ACC112 (cell line): ENCODE measurements around the gene ACTL6B.

Experiments
- H2AFZ ChIP-seq: fragments of 200-600 bp; sonication (generic); one replicate; pipeline ENCODE4 v1.6.0; 2017; ENCODE audit warnings: antibody characterized with exemption, low read length; ENCODE audit not compliant: unreplicated experiment
- H3K27ac ChIP-seq: fragments of 200-600 bp; sonication (generic); 2 replicates; pipeline ENCODE4 v1.5.1; 2014; ENCODE audit warnings: low read depth, mild to moderate bottlenecking, antibody characterized with exemption, low read length, moderate library complexity
- H3K27me3 ChIP-seq: fragments of 200-600 bp; sonication (generic); 2 replicates; pipeline ENCODE4 v1.6.1; 2014; ENCODE audit warnings: mild to moderate bottlenecking, antibody characterized with exemption, low read length, moderate library complexity, mixed read lengths; ENCODE audit not compliant: insufficient read depth
- H3K36me3 ChIP-seq: fragments of 200-600 bp; sonication (generic); 2 replicates; pipeline ENCODE4 v1.6.1; 2016; ENCODE audit warnings: mild to moderate bottlenecking, antibody characterized with exemption, low read length, moderate library complexity, mixed read lengths; ENCODE audit not compliant: insufficient read depth
- H3K4me1 ChIP-seq: fragments of 200-600 bp; sonication (generic); one replicate; pipeline ENCODE4 v1.6.1; 2016; ENCODE audit warnings: low read length, mixed read lengths; ENCODE audit not compliant: insufficient read depth, unreplicated experiment, control insufficient read depth
- H3K4me3 ChIP-seq: fragments of 200-600 bp; sonication (generic); 2 replicates; pipeline ENCODE4 v1.5.1; 2014; ENCODE audit warnings: mild to moderate bottlenecking, low read depth, low read length
- H3K79me2 ChIP-seq: fragments of 200-600 bp; sonication (generic); one replicate; pipeline ENCODE4 v1.6.0; 2016; ENCODE audit warnings: low read length; ENCODE audit not compliant: control insufficient read depth, unreplicated experiment, insufficient read depth

The ACTL6B gene

GRCh38 chr7:100689230-100690135 is 33.2 kb upstream of the ACTL6B start:
- no peak overlapping the region for H3K27ac ChIP-seq
- peaks cover 56% of the 10 kb centered on the region for H3K79me2 ChIP-seq
- H3K4me3 ChIP-seq = no peak overlapping the region
- peaks cover 34% of the 10 kb centered on the region for H3K4me1 ChIP-seq
- no peak overlapping the region for H2AFZ ChIP-seq
- H3K27me3 ChIP-seq = no peaks in the 10 kb centered on the region
- H3K36me3 ChIP-seq = no peaks in the 10 kb centered on the region; the same call in 1 of the 2 replicates

DNA sequence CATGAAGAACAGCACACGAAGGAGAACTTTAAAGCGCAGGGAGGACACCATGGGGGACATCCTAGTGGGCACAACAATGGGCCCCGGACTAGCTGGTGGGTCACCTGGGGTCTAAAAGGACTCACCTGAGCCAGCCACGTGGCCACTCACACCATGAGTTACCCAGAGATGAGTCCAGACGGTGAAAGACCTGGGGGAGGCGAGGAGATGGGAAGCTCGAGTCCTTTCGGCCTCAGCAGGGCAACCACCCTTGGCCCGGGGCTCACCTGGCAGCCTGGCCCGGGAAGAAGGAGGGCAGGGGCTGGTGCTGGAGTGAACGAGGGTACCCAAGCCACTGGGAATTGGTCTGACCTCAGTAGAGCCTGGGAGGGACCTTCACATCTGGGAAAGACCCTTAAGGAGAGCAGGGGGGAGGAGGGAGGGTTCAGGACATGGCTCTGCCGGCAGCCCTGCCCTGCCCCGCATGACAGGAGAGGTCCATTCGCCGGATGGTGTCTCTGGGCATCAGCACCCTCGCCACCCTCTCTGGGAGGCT is 32.1 kb upstream of the ACTL6B start:
- no peak overlapping the region for H3K27ac ChIP-seq
- no peaks in the 10 kb centered on the region; the same call in 1 of the 2 replicates for H3K36me3 ChIP-seq
- H2AFZ ChIP-seq = no peak overlapping the region
- H3K4me3 ChIP-seq = no peak overlapping the region
- H3K79me2 ChIP-seq = peaks cover 52% of the 10 kb centered on the region
- no peaks in the 10 kb centered on the region for H3K27me3 ChIP-seq
- peaks cover 34% of the 10 kb centered on the region for H3K4me1 ChIP-seq

DNA sequence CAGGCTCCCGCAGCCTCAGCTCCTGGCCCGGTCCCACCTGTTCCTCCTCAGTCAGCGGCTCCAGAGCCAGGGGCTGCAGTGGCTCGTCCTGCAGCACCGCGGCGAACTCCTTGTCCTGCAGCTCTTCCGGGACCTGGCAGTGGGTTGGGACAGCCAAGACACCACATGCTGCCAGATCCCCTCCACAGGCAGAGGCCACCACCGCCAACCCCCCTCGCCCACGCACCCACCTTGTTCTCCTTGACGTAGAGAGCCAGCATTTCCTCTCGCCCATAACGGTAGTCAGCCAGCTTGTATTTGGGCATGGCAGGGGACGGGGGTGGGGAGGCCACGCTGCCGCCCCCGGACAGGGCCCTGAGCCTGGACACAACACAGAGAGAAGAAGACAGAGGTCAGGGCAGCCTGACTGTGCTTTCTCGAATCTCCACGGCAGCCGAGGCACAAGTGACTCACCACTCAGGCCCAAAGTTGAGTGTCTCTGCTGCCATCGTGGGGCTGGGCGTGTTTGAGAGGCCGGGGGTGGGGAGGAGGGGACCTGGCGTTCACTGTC is 31.6 kb upstream of the ACTL6B start:
- no peaks in the 10 kb centered on the region; the same call in 1 of the 2 replicates for H3K36me3 ChIP-seq
- H3K4me1 ChIP-seq = peaks cover 34% of the 10 kb centered on the region
- no peaks in the 10 kb centered on the region for H3K27me3 ChIP-seq
- no peak overlapping the region for H2AFZ ChIP-seq
- no peak overlapping the region for H3K4me3 ChIP-seq
- H3K79me2 ChIP-seq = peaks cover 47% of the 10 kb centered on the region
- no peak overlapping the region for H3K27ac ChIP-seq

GRCh38 chr7:100687261-100687660 is 31.0 kb upstream of the ACTL6B start:
- Histone ChIP-seq H3K4me1 (peaks cover 35% of the 10 kb centered on the region), H3K27ac (no peak overlapping the region), H3K36me3 (no peaks in the 10 kb centered on the region; the same call in 1 of the 2 replicates), H3K27me3 (no peaks in the 10 kb centered on the region), H2AFZ (no peak overlapping the region), H3K4me3 (no peak overlapping the region), H3K79me2 (peaks cover 41% of the 10 kb centered on the region)

GRCh38 chr7:100686822-100687211 is 30.6 kb upstream of the ACTL6B start:
- Histone ChIP-seq H3K27ac (no peak overlapping the region), H3K4me1 (peaks cover 34% of the 10 kb centered on the region), H3K27me3 (no peaks in the 10 kb centered on the region), H3K36me3 (peaks cover 3% of the 10 kb centered on the region; the same call in 1 of the 2 replicates), H3K79me2 (peaks cover 36% of the 10 kb centered on the region), H3K4me3 (no peak overlapping the region), H2AFZ (no peak overlapping the region)

DNA sequence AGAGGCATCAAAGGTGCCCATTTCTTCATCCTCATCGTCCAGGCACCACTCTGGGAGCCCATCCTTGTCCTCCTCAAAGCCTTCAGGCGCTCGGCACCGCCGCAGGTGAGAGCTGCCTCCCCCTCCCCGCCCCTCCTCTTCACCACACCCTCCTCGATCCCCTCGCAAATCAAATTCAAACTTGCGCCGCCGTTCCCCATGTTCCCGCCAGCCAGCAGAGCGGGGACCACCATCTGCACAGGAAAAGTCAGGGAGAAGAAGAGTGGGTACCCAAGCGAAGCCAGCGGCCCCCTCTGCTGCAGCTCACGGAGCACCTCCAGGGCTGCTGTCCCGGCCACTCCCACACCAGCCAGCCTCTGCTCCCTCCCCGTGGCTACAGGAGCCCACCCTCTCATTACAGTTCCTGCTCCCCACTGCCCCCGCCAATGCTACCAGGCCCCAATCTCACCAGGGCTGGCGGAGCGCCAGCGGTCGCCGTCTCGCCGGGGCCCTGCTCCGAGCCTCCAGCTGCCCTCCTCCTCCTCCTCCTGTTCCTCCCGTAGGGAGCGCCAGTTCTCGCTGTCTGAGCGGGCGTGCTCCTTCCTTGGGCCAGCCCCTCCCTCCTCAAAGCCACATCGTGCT is 30.1 kb upstream of the ACTL6B start:
- H3K4me1 ChIP-seq = peaks cover 33% of the 10 kb centered on the region
- peaks cover 5% of the 10 kb centered on the region; the same call in 1 of the 2 replicates for H3K36me3 ChIP-seq
- H3K79me2 ChIP-seq = peaks cover 31% of the 10 kb centered on the region
- H3K4me3 ChIP-seq = no peak overlapping the region
- no peak overlapping the region for H3K27ac ChIP-seq
- H3K27me3 ChIP-seq = no peaks in the 10 kb centered on the region
- H2AFZ ChIP-seq = no peak overlapping the region

DNA sequence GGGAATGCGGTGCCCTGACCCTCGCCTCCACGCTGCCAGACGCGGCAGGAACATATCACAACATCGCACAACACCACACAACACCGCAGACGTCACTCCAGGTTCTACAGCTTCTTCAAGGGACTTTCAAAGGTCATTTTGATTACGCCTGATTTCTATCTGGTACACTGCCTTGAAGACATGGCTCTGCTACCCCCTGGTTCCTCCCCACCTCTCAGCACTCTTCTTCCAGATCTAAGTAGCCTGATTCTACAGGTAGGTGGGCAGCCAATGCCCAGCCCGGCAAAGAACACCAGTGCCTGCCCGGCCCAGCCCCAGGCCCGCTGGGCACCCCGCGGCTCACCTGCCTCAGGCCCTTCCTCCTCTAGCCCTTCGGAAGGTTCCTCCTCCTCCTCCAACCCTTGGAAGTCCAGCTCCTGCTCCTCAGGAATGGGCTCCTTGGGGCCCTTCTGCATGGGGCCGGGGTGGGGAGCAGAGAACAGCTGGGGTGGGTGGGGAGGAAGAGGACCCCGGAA is 29.4 kb upstream of the ACTL6B start:
- Histone ChIP-seq H3K27me3 (no peaks in the 10 kb centered on the region), H2AFZ (no peak overlapping the region), H3K79me2 (peaks cover 25% of the 10 kb centered on the region), H3K27ac (no peak overlapping the region), H3K4me3 (no peak overlapping the region), H3K4me1 (peaks cover 31% of the 10 kb centered on the region), H3K36me3 (peaks cover 5% of the 10 kb centered on the region; the same call in 1 of the 2 replicates)

GRCh38 chr7:100685049-100685605 is 28.9 kb upstream of the ACTL6B start:
- H3K4me1 ChIP-seq = peaks cover 36% of the 10 kb centered on the region
- no peak overlapping the region for H3K4me3 ChIP-seq
- no peak overlapping the region for H3K27ac ChIP-seq
- H2AFZ ChIP-seq = no peak overlapping the region
- peaks cover 5% of the 10 kb centered on the region; the same call in 1 of the 2 replicates for H3K36me3 ChIP-seq
- peaks cover 20% of the 10 kb centered on the region for H3K79me2 ChIP-seq
- no peaks in the 10 kb centered on the region for H3K27me3 ChIP-seq

GRCh38 chr7:100684534-100685042 is 28.3 kb upstream of the ACTL6B start:
- H3K79me2 ChIP-seq = peaks cover 15% of the 10 kb centered on the region
- H3K4me1 ChIP-seq = peaks cover 34% of the 10 kb centered on the region
- peaks cover 5% of the 10 kb centered on the region; the same call in 1 of the 2 replicates for H3K36me3 ChIP-seq
- H3K27me3 ChIP-seq = no peaks in the 10 kb centered on the region
- H2AFZ ChIP-seq = no peak overlapping the region
- H3K4me3 ChIP-seq = no peak overlapping the region
- H3K27ac ChIP-seq = no peak overlapping the region
